Measurements from ENCODE around the gene WDR26. TPM values are rescaled to one million over a fixed set of nuclear protein-coding genes. Genes with fewer than 3 reads are reported as not detected.

Gene WDR26
- total and polyA plus RNA-seq, 9 of the 15 experiments (the other 6 are each of a cell fraction or from before 2014, with no cell fraction given): 11.5 to 66.0 (median 39.8) TPM

DNA sequence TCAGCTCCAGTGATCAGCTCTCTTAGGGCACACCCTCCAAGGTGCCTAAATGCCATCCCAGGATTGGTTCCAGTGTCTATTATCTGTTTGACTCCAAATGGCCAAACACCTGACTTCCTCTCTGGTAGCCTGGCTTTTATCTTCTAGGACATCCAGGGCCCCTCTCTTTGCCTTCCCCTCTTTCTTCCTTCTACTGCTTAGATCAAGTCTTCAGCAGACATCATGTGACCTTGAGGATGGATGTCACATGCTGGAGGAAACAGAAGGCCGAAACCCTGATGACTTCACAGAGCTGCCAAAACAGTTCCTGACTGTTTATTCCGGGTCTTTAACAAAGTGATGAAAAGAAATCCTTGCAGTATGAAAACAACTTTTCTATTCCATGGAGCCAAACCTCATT, 24.4 kb upstream of the WDR26 start (continued):
- TF ChIP-seq, protein P1, sequence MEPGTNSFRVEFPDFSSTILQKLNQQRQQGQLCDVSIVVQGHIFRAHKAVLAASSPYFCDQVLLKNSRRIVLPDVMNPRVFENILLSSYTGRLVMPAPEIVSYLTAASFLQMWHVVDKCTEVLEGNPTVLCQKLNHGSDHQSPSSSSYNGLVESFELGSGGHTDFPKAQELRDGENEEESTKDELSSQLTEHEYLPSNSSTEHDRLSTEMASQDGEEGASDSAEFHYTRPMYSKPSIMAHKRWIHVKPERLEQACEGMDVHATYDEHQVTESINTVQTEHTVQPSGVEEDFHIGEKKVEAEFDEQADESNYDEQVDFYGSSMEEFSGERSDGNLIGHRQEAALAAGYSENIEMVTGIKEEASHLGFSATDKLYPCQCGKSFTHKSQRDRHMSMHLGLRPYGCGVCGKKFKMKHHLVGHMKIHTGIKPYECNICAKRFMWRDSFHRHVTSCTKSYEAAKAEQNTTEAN (CRISPR knock-in tag; IDR thresholded peaks at IDR 0.05): no peak
- no peak for TF ChIP-seq ZC3H8 (IDR thresholded peaks at IDR 0.05)
- TF ChIP-seq CBX8 (IDR thresholded peaks at IDR 0.05; ENCODE audit: borderline replicate concordance, extremely low read depth, low read depth, low read length, poor library complexity, severe bottlenecking): no peak
- no peak for TF ChIP-seq SMARCA5 (IDR thresholded peaks at IDR 0.05)
- TF ChIP-seq TOE1 (IDR thresholded peaks at IDR 0.05; ENCODE audit: borderline replicate concordance): peak; percentile 67; the same call in 1 of the 2 replicates
- no peak for TF ChIP-seq TOE1 (CRISPR knock-in tag; IDR thresholded peaks at IDR 0.05; ENCODE audit: borderline replicate concordance, low read depth)
- TF ChIP-seq, protein P2, sequence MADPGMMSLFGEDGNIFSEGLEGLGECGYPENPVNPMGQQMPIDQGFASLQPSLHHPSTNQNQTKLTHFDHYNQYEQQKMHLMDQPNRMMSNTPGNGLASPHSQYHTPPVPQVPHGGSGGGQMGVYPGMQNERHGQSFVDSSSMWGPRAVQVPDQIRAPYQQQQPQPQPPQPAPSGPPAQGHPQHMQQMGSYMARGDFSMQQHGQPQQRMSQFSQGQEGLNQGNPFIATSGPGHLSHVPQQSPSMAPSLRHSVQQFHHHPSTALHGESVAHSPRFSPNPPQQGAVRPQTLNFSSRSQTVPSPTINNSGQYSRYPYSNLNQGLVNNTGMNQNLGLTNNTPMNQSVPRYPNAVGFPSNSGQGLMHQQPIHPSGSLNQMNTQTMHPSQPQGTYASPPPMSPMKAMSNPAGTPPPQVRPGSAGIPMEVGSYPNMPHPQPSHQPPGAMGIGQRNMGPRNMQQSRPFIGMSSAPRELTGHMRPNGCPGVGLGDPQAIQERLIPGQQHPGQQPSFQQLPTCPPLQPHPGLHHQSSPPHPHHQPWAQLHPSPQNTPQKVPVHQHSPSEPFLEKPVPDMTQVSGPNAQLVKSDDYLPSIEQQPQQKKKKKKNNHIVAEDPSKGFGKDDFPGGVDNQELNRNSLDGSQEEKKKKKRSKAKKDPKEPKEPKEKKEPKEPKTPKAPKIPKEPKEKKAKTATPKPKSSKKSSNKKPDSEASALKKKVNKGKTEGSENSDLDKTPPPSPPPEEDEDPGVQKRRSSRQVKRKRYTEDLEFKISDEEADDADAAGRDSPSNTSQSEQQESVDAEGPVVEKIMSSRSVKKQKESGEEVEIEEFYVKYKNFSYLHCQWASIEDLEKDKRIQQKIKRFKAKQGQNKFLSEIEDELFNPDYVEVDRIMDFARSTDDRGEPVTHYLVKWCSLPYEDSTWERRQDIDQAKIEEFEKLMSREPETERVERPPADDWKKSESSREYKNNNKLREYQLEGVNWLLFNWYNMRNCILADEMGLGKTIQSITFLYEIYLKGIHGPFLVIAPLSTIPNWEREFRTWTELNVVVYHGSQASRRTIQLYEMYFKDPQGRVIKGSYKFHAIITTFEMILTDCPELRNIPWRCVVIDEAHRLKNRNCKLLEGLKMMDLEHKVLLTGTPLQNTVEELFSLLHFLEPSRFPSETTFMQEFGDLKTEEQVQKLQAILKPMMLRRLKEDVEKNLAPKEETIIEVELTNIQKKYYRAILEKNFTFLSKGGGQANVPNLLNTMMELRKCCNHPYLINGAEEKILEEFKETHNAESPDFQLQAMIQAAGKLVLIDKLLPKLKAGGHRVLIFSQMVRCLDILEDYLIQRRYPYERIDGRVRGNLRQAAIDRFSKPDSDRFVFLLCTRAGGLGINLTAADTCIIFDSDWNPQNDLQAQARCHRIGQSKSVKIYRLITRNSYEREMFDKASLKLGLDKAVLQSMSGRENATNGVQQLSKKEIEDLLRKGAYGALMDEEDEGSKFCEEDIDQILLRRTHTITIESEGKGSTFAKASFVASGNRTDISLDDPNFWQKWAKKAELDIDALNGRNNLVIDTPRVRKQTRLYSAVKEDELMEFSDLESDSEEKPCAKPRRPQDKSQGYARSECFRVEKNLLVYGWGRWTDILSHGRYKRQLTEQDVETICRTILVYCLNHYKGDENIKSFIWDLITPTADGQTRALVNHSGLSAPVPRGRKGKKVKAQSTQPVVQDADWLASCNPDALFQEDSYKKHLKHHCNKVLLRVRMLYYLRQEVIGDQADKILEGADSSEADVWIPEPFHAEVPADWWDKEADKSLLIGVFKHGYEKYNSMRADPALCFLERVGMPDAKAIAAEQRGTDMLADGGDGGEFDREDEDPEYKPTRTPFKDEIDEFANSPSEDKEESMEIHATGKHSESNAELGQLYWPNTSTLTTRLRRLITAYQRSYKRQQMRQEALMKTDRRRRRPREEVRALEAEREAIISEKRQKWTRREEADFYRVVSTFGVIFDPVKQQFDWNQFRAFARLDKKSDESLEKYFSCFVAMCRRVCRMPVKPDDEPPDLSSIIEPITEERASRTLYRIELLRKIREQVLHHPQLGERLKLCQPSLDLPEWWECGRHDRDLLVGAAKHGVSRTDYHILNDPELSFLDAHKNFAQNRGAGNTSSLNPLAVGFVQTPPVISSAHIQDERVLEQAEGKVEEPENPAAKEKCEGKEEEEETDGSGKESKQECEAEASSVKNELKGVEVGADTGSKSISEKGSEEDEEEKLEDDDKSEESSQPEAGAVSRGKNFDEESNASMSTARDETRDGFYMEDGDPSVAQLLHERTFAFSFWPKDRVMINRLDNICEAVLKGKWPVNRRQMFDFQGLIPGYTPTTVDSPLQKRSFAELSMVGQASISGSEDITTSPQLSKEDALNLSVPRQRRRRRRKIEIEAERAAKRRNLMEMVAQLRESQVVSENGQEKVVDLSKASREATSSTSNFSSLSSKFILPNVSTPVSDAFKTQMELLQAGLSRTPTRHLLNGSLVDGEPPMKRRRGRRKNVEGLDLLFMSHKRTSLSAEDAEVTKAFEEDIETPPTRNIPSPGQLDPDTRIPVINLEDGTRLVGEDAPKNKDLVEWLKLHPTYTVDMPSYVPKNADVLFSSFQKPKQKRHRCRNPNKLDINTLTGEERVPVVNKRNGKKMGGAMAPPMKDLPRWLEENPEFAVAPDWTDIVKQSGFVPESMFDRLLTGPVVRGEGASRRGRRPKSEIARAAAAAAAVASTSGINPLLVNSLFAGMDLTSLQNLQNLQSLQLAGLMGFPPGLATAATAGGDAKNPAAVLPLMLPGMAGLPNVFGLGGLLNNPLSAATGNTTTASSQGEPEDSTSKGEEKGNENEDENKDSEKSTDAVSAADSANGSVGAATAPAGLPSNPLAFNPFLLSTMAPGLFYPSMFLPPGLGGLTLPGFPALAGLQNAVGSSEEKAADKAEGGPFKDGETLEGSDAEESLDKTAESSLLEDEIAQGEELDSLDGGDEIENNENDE (IDR thresholded peaks at IDR 0.05; ENCODE audit: low read depth, low read length): no peak
- TF ChIP-seq TAF1 (IDR thresholded peaks at IDR 0.05; ENCODE audit: control insufficient read depth, extremely low read depth, insufficient read depth, low read length, severe bottlenecking): no peak
- TF ChIP-seq ZNF239 (CRISPR knock-in tag; IDR thresholded peaks at IDR 0.05): 0 out of 2 replicates have a peak, but pooled peaks have one; percentile 6
- TF ChIP-seq, protein P3, sequence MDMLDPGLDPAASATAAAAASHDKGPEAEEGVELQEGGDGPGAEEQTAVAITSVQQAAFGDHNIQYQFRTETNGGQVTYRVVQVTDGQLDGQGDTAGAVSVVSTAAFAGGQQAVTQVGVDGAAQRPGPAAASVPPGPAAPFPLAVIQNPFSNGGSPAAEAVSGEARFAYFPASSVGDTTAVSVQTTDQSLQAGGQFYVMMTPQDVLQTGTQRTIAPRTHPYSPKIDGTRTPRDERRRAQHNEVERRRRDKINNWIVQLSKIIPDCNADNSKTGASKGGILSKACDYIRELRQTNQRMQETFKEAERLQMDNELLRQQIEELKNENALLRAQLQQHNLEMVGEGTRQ (CRISPR knock-in tag; IDR thresholded peaks at IDR 0.05): peak; percentile 67
- TF ChIP-seq MEF2A (IDR thresholded peaks at IDR 0.05; ENCODE audit: control insufficient read depth, low read depth, low read length): no peak
- no peak for TF ChIP-seq STAT5B (CRISPR knock-in tag; IDR thresholded peaks at IDR 0.05)
- no peak for TF ChIP-seq CCNT2 (IDR thresholded peaks at IDR 0.05; ENCODE audit: borderline replicate concordance, extremely low read depth, insufficient read length, low read depth, low read length)
- no peak for TF ChIP-seq MED1 (CRISPR knock-in tag; IDR thresholded peaks at IDR 0.05; ENCODE audit: borderline replicate concordance)
- TF ChIP-seq THRAP3 (IDR thresholded peaks at IDR 0.05; ENCODE audit: borderline replicate concordance): no peak

Data from K562 (cell line).